Calu3 (cell line): ENCODE measurements around the gene FHIT. TPM values are rescaled to one million over a fixed set of nuclear protein-coding genes. Genes with fewer than 3 reads are reported as not detected.
"Not testable (repeated sequence)": the region's sequence is repeated elsewhere in the genome, so short reads cannot be mapped to it uniquely, and the experiment has no call there.

ENCODE experiments used
- BruUV-seq: library from RNA; stranded (reverse); fragments of 400-500 nt; replicated peaks from 2 replicates; lab custom pipeline; 2021; lab: Mats Ljungman, UMichigan
- CTCF ChIA-PET: fragments of 300-600 bp; sonication (Branson Sonifier 250); formaldehyde crosslinking; loops from one replicate; lab custom pipeline; 2022; ENCODE audit warnings: antibody characterized with exemption; lab: Charles Lee
- DNase-seq: peaks from one replicate; pipeline ENCODE4 v3.0.0; 2022
- H3K27ac Mint-ChIP-seq: one replicate; pipeline ENCODE4 v1.8.0; 2022; ENCODE audit warnings: mixed read lengths; ENCODE audit not compliant: unreplicated experiment
- H3K27me3 Mint-ChIP-seq: one replicate; pipeline ENCODE4 v1.8.0; 2022; ENCODE audit warnings: mixed read lengths; ENCODE audit not compliant: unreplicated experiment
- H3K36me3 Mint-ChIP-seq: one replicate; pipeline ENCODE4 v1.8.0; 2022; ENCODE audit warnings: mild to moderate bottlenecking, moderate library complexity, mixed read lengths; ENCODE audit not compliant: insufficient read depth, unreplicated experiment
- H3K4me1 Mint-ChIP-seq: one replicate; pipeline ENCODE4 v1.8.0; 2022; ENCODE audit warnings: mild to moderate bottlenecking, low read depth, mixed read lengths; ENCODE audit not compliant: unreplicated experiment
- H3K4me3 Mint-ChIP-seq: one replicate; pipeline ENCODE4 v1.8.0; 2022; ENCODE audit warnings: mild to moderate bottlenecking, low read depth, moderate library complexity, mixed read lengths; ENCODE audit not compliant: unreplicated experiment
- H3K9me3 Mint-ChIP-seq: one replicate; pipeline ENCODE4 v1.8.0; 2022; ENCODE audit warnings: low read depth, mixed read lengths; ENCODE audit not compliant: unreplicated experiment
- CTCF ChIP-seq: fragments of 200-600 bp; IDR thresholded peaks from one replicate; pipeline ENCODE4 v1.8.0; 2022; ENCODE audit warnings: antibody characterized with exemption; ENCODE audit not compliant: unreplicated experiment
- intact Hi-C: fragments of 100-400 bp; cut with micrococcal nuclease; formaldehyde crosslinking; loops from one replicate; pipeline ENCODE4 v1.10.0; 2022; ENCODE audit not compliant: unreplicated experiment
- total RNA-seq: library from RNA; stranded (reverse); gene quantifications from 2 replicates; pipeline ENCODE4 v1.2.3, GENCODE V29; 2022

FHIT gene
- total RNA-seq, 1 experiment from 2014 or later: 6.2 TPM

- Mint-ChIP-seq H3K4me3 (no peak overlapping the region), H3K4me1 (no peaks in the 10 kb centered on the region), H3K27ac (no peak overlapping the region), H3K27me3 (no peaks in the 10 kb centered on the region), H3K36me3 (peaks cover 4% of the 10 kb centered on the region), H3K9me3 (no peaks in the 10 kb centered on the region)
- intact Hi-C loops: no loop called here
- CTCF ChIA-PET: no interaction called here
- no peak for DNase-seq
- TF ChIP-seq CTCF: no peak
- no TSS peak for BruUV-seq
Observed at GRCh38 chr3:60673123-60673522, 578.1 kb downstream of the FHIT start.

DNA sequence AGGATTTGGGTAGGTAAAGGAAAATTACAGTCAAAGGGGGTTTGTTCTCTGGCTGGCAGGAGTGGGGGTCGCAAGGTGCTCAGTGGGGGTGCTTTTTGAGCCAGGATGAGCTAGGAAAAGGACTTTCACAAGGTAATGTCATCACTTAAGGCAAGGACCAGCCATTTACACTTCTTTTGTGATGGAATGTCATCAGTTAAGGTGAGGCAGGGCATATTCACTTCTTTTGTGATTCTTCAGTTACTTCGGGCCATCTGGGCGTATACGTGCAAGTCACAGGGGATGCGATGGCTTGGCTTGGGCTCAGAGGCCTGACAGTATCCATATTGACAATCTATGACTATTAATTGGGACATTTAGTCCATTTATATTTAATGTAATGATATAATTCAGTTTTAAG, 578.9 kb downstream of the FHIT start:
- BruUV-seq, H3K27ac Mint-ChIP-seq, CTCF ChIA-PET, H3K27me3 Mint-ChIP-seq, DNase-seq, intact Hi-C loops, H3K36me3 Mint-ChIP-seq, H3K4me3 Mint-ChIP-seq, H3K9me3 Mint-ChIP-seq, H3K4me1 Mint-ChIP-seq: not testable (repeated sequence)

GRCh38 chr3:60669636-60670035, 581.6 kb downstream of the FHIT start:
- Mint-ChIP-seq H3K4me3 (no peak overlapping the region), H3K27me3 (no peaks in the 10 kb centered on the region), H3K4me1 (no peaks in the 10 kb centered on the region), H3K36me3 (peaks cover 4% of the 10 kb centered on the region), H3K27ac (no peak overlapping the region), H3K9me3 (peaks cover 5% of the 10 kb centered on the region)
- BruUV-seq: no TSS peak
- DNase-seq: no peak
- TF ChIP-seq CTCF: no peak
- intact Hi-C loops: no loop called here
- CTCF ChIA-PET: no interaction called here

- CTCF ChIA-PET: no interaction called here
- TF ChIP-seq CTCF: no peak
Observed at GRCh38 chr3:60660026-60660425, 591.2 kb downstream of the FHIT start.

DNA sequence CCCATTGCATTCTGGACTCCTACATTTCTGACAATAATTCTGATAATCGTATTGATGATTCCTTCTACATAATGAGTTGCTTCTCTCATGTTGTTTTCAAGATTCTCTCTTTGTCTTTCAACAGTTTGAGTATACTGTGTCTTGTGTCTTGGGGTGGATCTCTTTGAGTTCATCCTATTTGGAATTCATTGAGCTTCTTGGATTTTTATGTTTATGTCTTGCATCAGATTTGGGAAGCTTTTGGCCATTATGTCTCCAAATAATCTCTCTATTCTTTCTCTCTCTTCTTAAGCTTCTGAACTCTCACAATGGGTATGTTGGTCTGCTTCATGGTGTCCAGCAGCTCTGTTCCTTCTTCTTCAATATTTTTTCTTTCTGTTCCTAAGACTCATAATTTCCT, 592.2 kb downstream of the FHIT start:
- Mint-ChIP-seq H3K4me3 (no peak overlapping the region), H3K36me3 (peaks cover under 1% of the 10 kb centered on the region), H3K27me3 (no peaks in the 10 kb centered on the region), H3K27ac (no peak overlapping the region), H3K9me3 (peaks cover 14% of the 10 kb centered on the region), H3K4me1 (no peaks in the 10 kb centered on the region)
- TF ChIP-seq CTCF: no peak
- CTCF ChIA-PET: no interaction called here
- no peak for DNase-seq
- intact Hi-C loops: no loop called here
- no TSS peak for BruUV-seq

More at GRCh38 chr3:60660026-60660425, 591.2 kb downstream of the FHIT start:
- no peak for DNase-seq
- no peak overlapping the region for H3K27ac Mint-ChIP-seq
- no peaks in the 10 kb centered on the region for H3K4me1 Mint-ChIP-seq
- H3K27me3 Mint-ChIP-seq: no peaks in the 10 kb centered on the region
- H3K36me3 Mint-ChIP-seq: no peaks in the 10 kb centered on the region
- no TSS peak for BruUV-seq
- H3K9me3 Mint-ChIP-seq: peaks cover 11% of the 10 kb centered on the region
- intact Hi-C loops: no loop called here
- no peak overlapping the region for H3K4me3 Mint-ChIP-seq
